IgD-negative memory B cell (primary cell): ENCODE measurements around the gene ATP13A2. TPM values are rescaled to one million over a fixed set of nuclear protein-coding genes. Genes with fewer than 3 reads are reported as not detected.

ENCODE experiments used
- polyA plus RNA-seq: library from polyadenylated mRNA; unstranded; fragments of 300-500 nt; fragmentation: Illumina TruSeq; gene quantifications from one replicate; pipeline ENCODE4 v1.2.3, GENCODE V29; 2021

Gene ATP13A2
- polyA plus RNA-seq, 1 donor from 2014 or later: 28.3 TPM

Other genes starting within 250 kb of the ATP13A2 start
- gene RNU1-2, start 115.9 kb downstream of the ATP13A2 start, polyA plus RNA-seq: not detected
- gene CROCC, start 90.0 kb downstream of the ATP13A2 start, polyA plus RNA-seq: 3.9 TPM
- 0.43 TPM for gene MFAP2, start 31.3 kb downstream of the ATP13A2 start, polyA plus RNA-seq
- gene SDHB, start 42.1 kb upstream of the ATP13A2 start, polyA plus RNA-seq: 137 TPM
- 0.10 TPM for gene PADI2, start 107.5 kb upstream of the ATP13A2 start, polyA plus RNA-seq
- not detected for gene PADI1, start 193.2 kb upstream of the ATP13A2 start, polyA plus RNA-seq
- not detected for gene PADI3, start 237.2 kb upstream of the ATP13A2 start, polyA plus RNA-seq